HCT116 (cell line): Measurements from ENCODE around the gene EGFL8. TPM values are rescaled to one million over a fixed set of nuclear protein-coding genes. Genes with fewer than 3 reads are reported as not detected.
A peak's percentile ranks its signal among the peaks of the same experiment; 100 is the strongest.

Experiments
- ATAC-seq: fragments of 200-7000 bp; cut with Tn5 transposase; 2 replicates; pipeline ENCODE4 v1.9.1; 2020; ENCODE audit warnings: mild to moderate bottlenecking, moderate library complexity
- BruUV-seq: library from RNA; stranded (reverse); fragments of 400-500 nt; replicated peaks from 2 replicates; lab custom pipeline; 2021; lab: Mats Ljungman, UMichigan
- CTCF ChIA-PET: fragments of 300-600 bp; sonication (Branson Sonifier 250); formaldehyde crosslinking; loops from one replicate; lab custom pipeline; 2021; ENCODE audit warnings: antibody characterized with exemption; lab: Charles Lee
- POLR2A ChIA-PET: fragments of 300-600, 350-600 bp; sonication (Branson Sonifier 250); formaldehyde crosslinking; loops from one replicate; lab custom pipeline; 2021; ENCODE audit warnings: antibody characterized with exemption; lab: Charles Lee
- RAD21 ChIA-PET, 2 experiments: fragments of 300-600 bp; sonication (Branson Sonifier 250); formaldehyde crosslinking; loops; one replicate each; lab custom pipeline; 2023; ENCODE audit warnings: low total read pairs in 2 of 2; ENCODE audit not compliant: uncharacterized antibody in 2 of 2, unreplicated experiment in 2 of 2, low non-redundant PET in 1 of 2; lab: Charles Lee
- DNase-seq: peaks from one replicate; pipeline ENCODE4 v3.0.0-alpha.2; 2010; ENCODE audit warnings: low read depth, low spot score
- H2AFZ ChIP-seq: fragments of 200-600 bp; shearing (Covaris generic), sonication (generic); 2 replicates; pipeline ENCODE4 v1.6.1; 2017; ENCODE audit warnings: low read depth, mixed run types, mixed read lengths, antibody characterized with exemption, low read length; ENCODE audit not compliant: poor library complexity, severe bottlenecking
- H3K27ac ChIP-seq: 2 replicates; pipeline ENCODE4 v1.5.1; 2012; ENCODE audit warnings: low read depth, low read length
- H3K27me3 ChIP-seq: fragments of 200-600 bp; sonication (generic); 2 replicates; pipeline ENCODE4 v1.6.1; 2016; ENCODE audit warnings: mixed run types, low read length, mixed read lengths; ENCODE audit not compliant: insufficient read depth
- H3K36me3 ChIP-seq, 2 experiments: fragments of 200-500 bp in 1 of 2; fragments of 200-600 bp in 1 of 2; sonication (Bioruptor generic) in 1 of 2; sonication (generic) in 1 of 2; 2 replicates each; pipeline versions ENCODE4 v1.5.1 to v1.6.1; 2014 to 2016; ENCODE audit warnings: low read length in 2 of 2, inconsistent platforms in 1 of 2, mixed read lengths in 1 of 2, mixed run types in 1 of 2; ENCODE audit not compliant: insufficient read depth in 2 of 2, control insufficient read depth in 1 of 2
- H3K4me1 ChIP-seq, 2 experiments: fragments of 200-600 bp in 1 of 2; sonication (generic) in 1 of 2; 2 replicates each; pipeline versions ENCODE4 v1.5.1 to v1.6.1; 2012 to 2017; ENCODE audit warnings: low read length in 2 of 2, inconsistent platforms in 1 of 2, mild to moderate bottlenecking in 1 of 2, mixed read lengths in 1 of 2, mixed run types in 1 of 2, moderate library complexity in 1 of 2; ENCODE audit not compliant: insufficient read depth in 2 of 2, control insufficient read depth in 1 of 2
- H3K4me2 ChIP-seq: fragments of 200-600 bp; sonication (generic); 2 replicates; pipeline ENCODE4 v1.6.1; 2017; ENCODE audit warnings: mixed run types, low read length, mixed read lengths
- H3K4me3 ChIP-seq, 2 experiments: fragments of 200-600 bp in 1 of 2; sonication (generic) in 1 of 2; replicated peaks in 1 of 2; 2 replicates each; pipeline ENCODE4 v1.5.1; 2011 to 2016; ENCODE audit warnings: low read length in 2 of 2, control low read depth in 1 of 2, low read depth in 1 of 2, mild to moderate bottlenecking in 1 of 2, mixed read lengths in 1 of 2, mixed run types in 1 of 2
- H3K79me2 ChIP-seq: fragments of 200-600 bp; sonication (generic); 2 replicates; pipeline ENCODE4 v1.6.1; 2017; ENCODE audit warnings: mild to moderate bottlenecking, mixed run types, low read length, moderate library complexity, mixed read lengths; ENCODE audit not compliant: insufficient read depth
- H3K9ac ChIP-seq: fragments of 200-600 bp; sonication (generic); 2 replicates; pipeline ENCODE4 v1.6.1; 2016; ENCODE audit warnings: low read length, mixed read lengths
- H3K9me2 ChIP-seq: fragments of 200-600 bp; sonication (generic), shearing (Covaris generic); 2 replicates; pipeline ENCODE4 v1.6.1; 2017; ENCODE audit warnings: mixed run types, mild to moderate bottlenecking, moderate library complexity; ENCODE audit not compliant: insufficient read depth
- H3K9me3 ChIP-seq, 2 experiments: fragments of 200-500 bp in 1 of 2; fragments of 200-600 bp in 1 of 2; sonication (Bioruptor generic) in 1 of 2; sonication (generic) in 1 of 2; 2 replicates each; pipeline ENCODE4 v1.6.1; 2014 to 2017; ENCODE audit warnings: low read length in 2 of 2, mixed read lengths in 2 of 2, inconsistent platforms in 1 of 2, low read depth in 1 of 2, mild to moderate bottlenecking in 1 of 2, mixed run types in 1 of 2, moderate library complexity in 1 of 2; ENCODE audit not compliant: control insufficient read depth in 1 of 2, insufficient read depth in 1 of 2
- H4K20me1 ChIP-seq: fragments of 200-600 bp; sonication (generic), shearing (Covaris generic); 2 replicates; pipeline ENCODE4 v1.6.1; 2017; ENCODE audit warnings: mixed run types, mild to moderate bottlenecking, moderate library complexity; ENCODE audit not compliant: insufficient read depth
- CEBPB ChIP-seq: IDR thresholded peaks from 2 replicates; pipeline ENCODE4 v1.6.1; 2012; ENCODE audit warnings: low read depth
- SP1 ChIP-seq: IDR thresholded peaks from 2 replicates; pipeline ENCODE4 v1.6.1; 2012; ENCODE audit warnings: low read depth
- TCF7L2 ChIP-seq: IDR thresholded peaks from 2 replicates; pipeline ENCODE4 v1.7.0; 2011; ENCODE audit warnings: borderline replicate concordance, inconsistent platforms; ENCODE audit not compliant: insufficient read depth, insufficient read length; ENCODE audit errors: extremely low read depth
- YY1 ChIP-seq: IDR thresholded peaks from 2 replicates; pipeline ENCODE4 v1.6.1; 2011; ENCODE audit warnings: low read length, low read depth, moderate library complexity, mild to moderate bottlenecking; ENCODE audit not compliant: insufficient replicate concordance; ENCODE audit errors: extremely low read depth
- ZNF274 ChIP-seq: fragments of 200-500 bp; sonication (Bioruptor generic); IDR thresholded peaks from 2 replicates; pipeline ENCODE4 v1.6.1; 2014; ENCODE audit warnings: mild to moderate bottlenecking, low read depth, low read length, inconsistent platforms
- intact Hi-C: fragments of 100-400 bp; cut with micrococcal nuclease; formaldehyde crosslinking; loops from 2 replicates; pipeline ENCODE4 v1.10.0; 2022
- total RNA-seq: library from RNA; stranded (reverse); gene quantifications from one replicate; pipeline ENCODE4 v1.2.1, GENCODE V29; 2021; ENCODE audit not compliant: unreplicated experiment
- TF ChIP-seq, protein P1 (sequence below): IDR thresholded peaks from 2 replicates; pipeline ENCODE4 v1.6.1; 2012

The EGFL8 gene
- total RNA-seq, 1 experiment from 2014 or later = 29.0 TPM

DNA sequence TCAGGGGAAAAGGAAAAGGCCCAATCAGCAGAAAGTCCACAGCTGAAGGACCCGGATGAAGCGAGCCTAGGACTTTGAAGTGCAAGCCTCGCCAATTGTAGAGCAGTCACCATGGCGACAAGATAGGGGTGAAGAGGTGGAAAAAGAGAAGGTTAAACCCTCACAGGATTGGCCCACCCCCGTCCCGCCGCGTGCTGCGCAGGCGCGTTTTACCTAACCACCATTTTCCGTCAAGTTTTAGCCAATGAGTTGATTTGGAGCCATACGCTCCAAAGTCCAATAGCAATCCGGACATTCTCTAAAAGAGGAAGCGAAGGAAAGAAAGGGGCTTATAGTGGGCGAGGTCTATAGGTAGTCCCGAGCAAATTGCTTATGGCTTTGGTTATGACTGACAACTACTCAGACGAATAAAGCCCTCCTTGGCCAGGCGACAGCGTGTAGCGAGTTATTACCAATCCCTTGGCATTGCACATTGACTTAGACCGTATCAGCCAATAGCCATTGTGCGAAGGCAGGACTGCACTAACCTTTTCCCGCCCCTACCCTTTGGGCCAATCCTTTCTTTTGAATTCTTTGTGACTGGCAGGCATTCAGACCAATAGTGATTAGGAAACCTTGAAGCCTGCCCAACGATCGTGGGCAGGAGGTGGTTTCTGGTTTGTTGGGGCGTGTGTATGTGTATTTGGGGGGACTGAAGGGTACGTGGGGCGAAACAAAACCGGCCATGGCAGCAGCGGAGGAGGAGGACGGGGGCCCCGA lies 13.6 kb downstream of the EGFL8 start, which contains the start of gene RNF5:
Gene RNF5 (plus strand): TSS at position 618 of the 759 bp plus-strand sequence. CDS start 107 bp downstream, at position 725.
- ChIA-PET RAD21 (no interaction called here), CTCF (interaction anchor here (0.6 to 1.7 kb wide), 3 partner anchors 13 to 59 kb away, joined by 3 to 10 read pairs (median 9); partner anchors contain the start of gene PBX2), POLR2A (interaction anchor here (0.8 to 2.2 kb wide), 9 partner anchors 13 to 794 kb away, joined by 3 to 10 read pairs (median 4); partner anchors contain the start of genes ATF6B, EGFL8, FKBPL and GPSM3)
- peak; percentile 87 for ATAC-seq
- H3K4me1 ChIP-seq = peaks cover 24 to 46% of the 10 kb centered on the region in 2 experiments
- DNase-seq = peak; percentile 100
- no peaks in the 10 kb centered on the region for H3K9me3 ChIP-seq
- H2AFZ ChIP-seq = no peak within 1 kb of the TSS
- peak within 1 kb of the TSS; percentile 93 to 98 for H3K4me3 ChIP-seq
- peak within 1 kb of the TSS; percentile 90 for H3K9ac ChIP-seq
- BruUV-seq = no TSS peak
- intact Hi-C loops = loop anchor here (1.0 kb wide), 1 partner anchor 48 kb away; the partner anchor contains the start of gene FKBPL
- no peaks in the 10 kb centered on the region for H3K9me2 ChIP-seq
- H3K36me3 ChIP-seq = peaks cover 4 to 13% of the 10 kb centered on the region in 2 experiments; a peak in 2 of 4 replicates
- no peaks in the 10 kb centered on the region for H3K27me3 ChIP-seq
- H3K79me2 ChIP-seq = peaks cover 24% of the 10 kb centered on the region
- peak within 1 kb of the TSS; percentile 97 for H3K4me2 ChIP-seq
- no peaks in the 10 kb centered on the region for H4K20me1 ChIP-seq
- peak within 1 kb of the TSS; percentile 74 for H3K27ac ChIP-seq
- TF ChIP-seq YY1 (peak; percentile 26), ZNF274 (no peak), TCF7L2 (peak; percentile 96), SP1 (no peak), CEBPB (no peak)
- TF ChIP-seq, protein P1, sequence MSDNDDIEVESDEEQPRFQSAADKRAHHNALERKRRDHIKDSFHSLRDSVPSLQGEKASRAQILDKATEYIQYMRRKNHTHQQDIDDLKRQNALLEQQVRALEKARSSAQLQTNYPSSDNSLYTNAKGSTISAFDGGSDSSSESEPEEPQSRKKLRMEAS = no peak
- TF ChIP-seq, all 23 proteins: peak for 2
